Measurements from ENCODE around the gene TXLNG. TPM values are rescaled to one million over a fixed set of nuclear protein-coding genes. Genes with fewer than 3 reads are reported as not detected.

Gene TXLNG
- total RNA-seq, 1 donor from 2014 or later, result 5.1 TPM

- no peak overlapping the region for H3K27ac ChIP-seq (replicated peaks)
- TF ChIP-seq, protein P1, sequence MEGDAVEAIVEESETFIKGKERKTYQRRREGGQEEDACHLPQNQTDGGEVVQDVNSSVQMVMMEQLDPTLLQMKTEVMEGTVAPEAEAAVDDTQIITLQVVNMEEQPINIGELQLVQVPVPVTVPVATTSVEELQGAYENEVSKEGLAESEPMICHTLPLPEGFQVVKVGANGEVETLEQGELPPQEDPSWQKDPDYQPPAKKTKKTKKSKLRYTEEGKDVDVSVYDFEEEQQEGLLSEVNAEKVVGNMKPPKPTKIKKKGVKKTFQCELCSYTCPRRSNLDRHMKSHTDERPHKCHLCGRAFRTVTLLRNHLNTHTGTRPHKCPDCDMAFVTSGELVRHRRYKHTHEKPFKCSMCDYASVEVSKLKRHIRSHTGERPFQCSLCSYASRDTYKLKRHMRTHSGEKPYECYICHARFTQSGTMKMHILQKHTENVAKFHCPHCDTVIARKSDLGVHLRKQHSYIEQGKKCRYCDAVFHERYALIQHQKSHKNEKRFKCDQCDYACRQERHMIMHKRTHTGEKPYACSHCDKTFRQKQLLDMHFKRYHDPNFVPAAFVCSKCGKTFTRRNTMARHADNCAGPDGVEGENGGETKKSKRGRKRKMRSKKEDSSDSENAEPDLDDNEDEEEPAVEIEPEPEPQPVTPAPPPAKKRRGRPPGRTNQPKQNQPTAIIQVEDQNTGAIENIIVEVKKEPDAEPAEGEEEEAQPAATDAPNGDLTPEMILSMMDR (IDR thresholded peaks at IDR 0.05; ENCODE audit: borderline replicate concordance), result no peak
- no peaks in the 10 kb centered on the region for H3K9me3 ChIP-seq (replicated peaks)
- H3K27me3 ChIP-seq (ENCODE audit: low read depth), result no peaks in the 10 kb centered on the region
- intact Hi-C loops (cut with micrococcal nuclease), result no loop called here
- peaks cover 8% of the 10 kb centered on the region for H3K4me1 ChIP-seq
- no peak overlapping the region for H3K4me3 ChIP-seq
- DNase-seq, result no peak
- H3K36me3 ChIP-seq, result no peaks in the 10 kb centered on the region
Measured at GRCh38 chrX:16874458-16875095, 88.3 kb downstream of the TXLNG start.

DNA sequence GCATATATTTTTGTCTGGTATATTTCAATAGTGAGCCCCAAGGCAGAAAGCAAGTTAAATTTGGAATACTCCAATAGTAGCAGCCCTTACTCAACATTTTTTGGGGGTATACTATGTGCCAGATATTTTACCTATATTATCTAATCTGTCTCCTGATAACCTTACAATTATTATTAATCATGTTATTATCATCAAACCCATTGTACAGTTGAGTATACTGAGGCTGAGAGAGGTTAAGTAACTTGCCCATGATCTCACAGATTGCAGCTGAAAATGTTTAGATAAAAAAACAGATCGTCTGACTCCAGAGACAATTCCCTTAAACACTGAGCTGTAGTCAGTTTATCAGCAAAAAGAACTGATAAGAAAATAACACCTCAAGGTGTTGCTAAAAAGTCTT lies 90.4 kb downstream of the TXLNG start:
- peaks cover under 1% of the 10 kb centered on the region for H3K4me1 ChIP-seq
- H3K36me3 ChIP-seq, result no peaks in the 10 kb centered on the region
- no peaks in the 10 kb centered on the region for H3K27me3 ChIP-seq (ENCODE audit: low read depth)
- DNase-seq, result no peak
- no peaks in the 10 kb centered on the region for H3K9me3 ChIP-seq (replicated peaks)
- H3K4me3 ChIP-seq, result no peak overlapping the region
- no peak overlapping the region for H3K27ac ChIP-seq (replicated peaks)
- intact Hi-C loops (cut with micrococcal nuclease), result no loop called here
- TF ChIP-seq, protein P1 (IDR thresholded peaks at IDR 0.05; ENCODE audit: borderline replicate concordance), result no peak

GRCh38 chrX:16882169-16882568 lies 95.9 kb downstream of the TXLNG start:
- peak overlapping the region; percentile 70 for H3K27ac ChIP-seq (replicated peaks)
- H3K4me3 ChIP-seq, result peak overlapping the region; percentile 66
- intact Hi-C loops (cut with micrococcal nuclease), result loop anchor here (10.0 kb wide), 1 partner anchor 163 kb away; no protein-coding TSS in a partner anchor
- TF ChIP-seq, protein P1 (IDR thresholded peaks at IDR 0.05; ENCODE audit: borderline replicate concordance), result no peak
- no peaks in the 10 kb centered on the region for H3K36me3 ChIP-seq
- DNase-seq, result peak; percentile 18
- H3K4me1 ChIP-seq, result peaks cover 5% of the 10 kb centered on the region
- H3K9me3 ChIP-seq (replicated peaks), result no peaks in the 10 kb centered on the region
- H3K27me3 ChIP-seq (ENCODE audit: low read depth), result no peaks in the 10 kb centered on the region

DNA sequence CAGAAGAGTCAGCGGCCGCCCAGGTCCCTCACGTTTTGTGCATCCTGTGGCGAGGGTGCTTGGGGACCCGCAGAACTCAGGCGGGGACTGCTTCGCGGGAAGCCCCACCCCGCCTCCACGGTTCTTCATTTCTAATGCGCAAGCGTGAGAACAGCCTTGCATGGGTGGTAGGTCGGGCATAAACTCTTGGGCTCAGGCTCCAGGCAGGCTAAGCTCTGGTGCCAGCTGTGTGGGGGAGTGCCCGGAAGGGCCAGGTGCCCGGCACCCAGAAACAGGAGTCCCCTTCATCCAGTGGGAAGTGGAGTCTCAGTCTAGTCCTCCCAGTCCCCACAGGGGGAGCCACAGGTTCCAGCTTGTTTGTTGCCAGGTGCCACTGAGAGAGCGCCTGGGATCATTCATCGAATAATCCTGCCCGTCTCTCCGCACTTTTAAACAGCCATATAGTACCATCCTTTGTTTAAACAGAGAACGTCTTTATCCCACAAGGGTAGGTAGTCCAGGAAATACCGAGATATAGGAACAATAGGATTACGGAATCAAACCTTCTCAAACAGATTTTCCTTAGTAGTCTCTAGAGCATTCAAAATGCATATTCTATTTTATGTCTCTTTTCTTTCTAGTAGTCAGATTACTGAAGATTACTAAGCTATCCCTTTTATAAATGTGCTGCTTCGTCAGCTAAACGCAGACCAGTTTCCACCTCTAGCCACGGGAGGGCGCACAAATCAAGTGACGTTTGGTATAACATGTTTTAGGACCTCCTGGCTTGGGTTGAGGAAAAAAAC lies 96.6 kb downstream of the TXLNG start:
- Histone ChIP-seq H3K9me3 (replicated peaks) (no peaks in the 10 kb centered on the region), H3K27ac (replicated peaks) (peak overlapping the region; percentile 70), H3K36me3 (no peaks in the 10 kb centered on the region), H3K4me3 (peak overlapping the region; percentile 66), H3K27me3 (ENCODE audit: low read depth) (no peaks in the 10 kb centered on the region), H3K4me1 (peaks cover 5% of the 10 kb centered on the region)
- peak; percentile 50 for DNase-seq
- TF ChIP-seq, protein P1 (IDR thresholded peaks at IDR 0.05; ENCODE audit: borderline replicate concordance), result peak; percentile 65
- intact Hi-C loops (cut with micrococcal nuclease), result loop anchor here (10.0 kb wide), 1 partner anchor 162 kb away; no protein-coding TSS in a partner anchor

DNA sequence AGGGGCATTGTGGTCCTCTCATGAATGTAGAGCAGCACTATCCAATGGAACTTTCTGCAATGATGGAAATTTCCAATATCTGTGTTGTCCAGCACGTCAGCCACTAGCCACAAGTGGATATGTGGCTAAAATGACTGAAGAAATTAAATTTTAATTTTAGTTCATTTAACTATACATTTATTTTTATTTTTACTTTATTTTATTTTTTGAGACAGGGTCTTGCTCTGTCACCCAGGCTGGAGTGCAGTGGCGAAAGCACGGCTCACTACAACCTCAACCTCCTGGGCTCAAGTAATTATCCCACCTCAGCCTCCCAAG lies 97.2 kb downstream of the TXLNG start:
- intact Hi-C loops (cut with micrococcal nuclease), result loop anchor here (10.0 kb wide), 1 partner anchor 161 kb away; no protein-coding TSS in a partner anchor
- no peak for DNase-seq
- Histone ChIP-seq H3K9me3 (replicated peaks) (no peaks in the 10 kb centered on the region), H3K4me3 (peak overlapping the region; percentile 66), H3K27me3 (ENCODE audit: low read depth) (no peaks in the 10 kb centered on the region), H3K36me3 (no peaks in the 10 kb centered on the region), H3K4me1 (peaks cover 5% of the 10 kb centered on the region), H3K27ac (replicated peaks) (no peak overlapping the region)
- TF ChIP-seq, protein P1 (IDR thresholded peaks at IDR 0.05; ENCODE audit: borderline replicate concordance), result no peak

Measured in left ventricle myocardium inferior (tissue), 1 donor.